RPMI8226 (cell line): ENCODE data around the gene MAGEB17.
"Not testable (repeated sequence)": the region's sequence is repeated elsewhere in the genome, so short reads cannot be mapped to it uniquely, and the experiment has no call there.

Experiments
- DNase-seq: peaks from one replicate; pipeline ENCODE4 v3.0.0-alpha.2; 2015

MAGEB17 gene

GRCh38 chrX:16160729-16161128 is 6.6 kb upstream of the MAGEB17 start:
- no peak for DNase-seq

DNA sequence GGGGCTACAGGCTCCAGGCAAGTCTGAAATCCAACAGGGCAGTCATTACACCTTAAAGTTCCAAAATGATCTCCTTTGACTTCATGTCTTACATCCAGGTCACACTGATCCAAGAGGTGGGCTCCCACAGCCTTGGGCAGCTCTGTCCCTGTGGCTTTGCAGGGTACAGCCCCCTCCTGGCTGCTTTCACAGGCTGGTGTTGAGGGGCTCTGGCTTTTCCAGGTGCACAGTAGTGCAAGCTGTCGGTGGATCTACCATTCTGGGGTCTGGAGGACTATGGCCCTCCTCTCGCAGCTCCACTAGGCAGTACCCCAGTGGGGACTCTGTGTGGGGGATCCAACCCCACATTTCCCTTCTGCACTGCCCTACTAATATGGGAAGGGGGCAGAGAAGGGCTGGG is 6.1 kb upstream of the MAGEB17 start:
- DNase-seq = not testable (repeated sequence)

GRCh38 chrX:16162391-16162790 is 4.9 kb upstream of the MAGEB17 start:
- no peak for DNase-seq

GRCh38 chrX:16164748-16165147 is 2.5 kb upstream of the MAGEB17 start:
- no peak for DNase-seq

GRCh38 chrX:16171039-16171438 is 3.8 kb downstream of the MAGEB17 start:
- DNase-seq = no peak

DNA sequence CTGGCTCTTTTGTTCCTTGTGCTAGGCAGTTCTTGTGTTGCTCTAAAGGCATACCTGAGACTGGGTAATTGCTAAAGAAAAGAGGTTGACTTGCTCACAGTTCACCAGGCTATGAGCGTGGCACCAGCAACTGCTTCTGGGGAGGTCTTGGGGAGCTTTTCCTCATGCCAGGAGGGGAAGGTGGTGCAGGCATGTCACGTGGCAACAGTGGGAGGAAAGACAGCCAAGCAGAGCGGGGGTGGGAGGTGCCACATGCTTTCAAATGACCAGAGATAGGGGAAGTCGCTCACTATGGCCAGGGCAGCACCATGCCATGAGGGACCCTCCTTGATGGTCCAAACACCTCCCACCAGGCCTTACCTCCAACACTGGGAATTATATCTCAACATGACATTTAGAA is 4.7 kb downstream of the MAGEB17 start:
- no peak for DNase-seq

GRCh38 chrX:16172391-16172790 is 5.1 kb downstream of the MAGEB17 start:
- DNase-seq = no peak

GRCh38 chrX:16175329-16176061 is 8.2 kb downstream of the MAGEB17 start:
- DNase-seq = no peak

DNA sequence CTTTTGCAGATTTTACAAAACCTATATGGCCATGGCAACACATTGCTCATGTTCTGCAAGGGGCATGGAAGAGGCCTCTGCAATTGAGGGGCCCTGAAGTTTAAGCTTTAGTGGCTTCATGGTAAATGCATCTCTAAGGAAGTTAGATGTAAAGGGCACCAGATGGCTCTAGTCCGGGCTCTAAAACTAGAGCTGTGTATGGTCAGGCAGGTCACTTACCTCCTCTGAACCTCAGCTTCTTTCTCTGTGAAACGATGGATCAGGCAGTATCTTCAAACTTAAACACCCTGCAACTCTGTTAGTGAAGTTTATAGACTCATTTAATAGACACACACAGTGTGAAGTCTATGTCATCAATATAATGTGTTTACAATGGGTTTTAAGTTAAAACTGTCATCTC is 10.0 kb downstream of the MAGEB17 start:
- DNase-seq = no peak

- not testable (repeated sequence) for DNase-seq
Measured at GRCh38 chrX:16183843-16184242, 16.6 kb downstream of the MAGEB17 start.

GRCh38 chrX:16185725-16186136 is 18.4 kb downstream of the MAGEB17 start:
- no peak for DNase-seq

DNA sequence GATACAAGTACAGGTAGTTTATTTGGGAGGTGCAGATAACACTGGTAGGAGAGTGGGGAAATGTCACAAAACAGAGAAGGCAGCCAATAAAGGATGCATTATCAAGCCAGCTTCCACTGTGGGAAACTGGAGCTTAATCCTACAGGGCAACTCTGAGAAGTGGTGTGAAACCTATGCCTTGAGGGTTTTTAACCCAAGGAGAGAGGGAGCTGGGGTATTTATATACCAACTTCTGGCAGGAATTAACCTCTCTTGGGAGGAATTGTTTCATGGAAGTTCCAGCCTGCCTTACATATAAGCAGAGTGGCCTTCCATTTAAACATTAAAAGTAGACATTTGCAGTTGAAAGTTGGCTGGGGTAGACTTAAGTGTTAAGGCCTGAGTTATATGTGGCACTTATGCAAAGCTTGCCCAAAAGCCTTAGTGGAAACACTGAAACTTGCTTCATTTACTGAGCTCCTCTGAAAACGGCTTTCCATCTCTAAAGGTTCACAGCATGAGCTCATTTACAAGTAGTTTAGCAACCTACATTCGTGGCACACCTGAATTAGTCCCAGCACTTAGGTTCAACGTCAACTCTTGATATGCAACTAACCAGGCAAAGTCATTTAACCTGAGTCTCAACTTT is 19.2 kb downstream of the MAGEB17 start:
- DNase-seq = no peak

DNA sequence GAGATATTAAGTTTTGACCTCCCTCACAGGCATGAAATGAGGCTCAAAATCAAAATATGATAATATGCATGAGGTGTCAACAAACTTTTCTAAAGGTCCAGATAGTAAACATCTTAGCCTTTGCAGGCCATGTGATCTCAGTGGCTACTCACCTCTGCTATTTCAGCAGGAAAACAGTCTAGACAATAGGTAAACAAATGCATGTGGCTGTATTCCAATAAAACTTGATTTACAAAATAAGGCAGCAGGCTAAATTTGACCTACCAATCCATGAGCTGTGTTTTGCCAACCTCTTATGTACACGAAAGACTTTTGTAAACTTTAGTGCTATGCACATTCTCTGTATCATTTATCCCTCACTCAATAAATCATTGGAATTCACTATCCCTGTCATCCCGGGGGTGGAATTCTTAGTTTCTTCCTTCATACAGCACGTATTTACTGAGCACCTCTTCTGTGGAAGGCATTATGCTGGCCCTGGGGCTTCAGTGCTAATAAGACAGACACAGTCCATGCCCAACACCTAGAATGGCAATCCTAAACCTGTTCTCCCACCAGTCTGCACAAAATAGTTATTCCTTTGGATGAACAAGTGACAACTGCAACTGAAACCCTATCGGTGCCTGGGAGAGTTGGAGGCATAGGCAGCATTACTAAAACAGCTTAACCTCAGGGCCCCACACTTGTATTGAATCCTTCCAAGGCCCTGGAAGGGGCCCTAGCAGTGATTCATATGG is 19.9 kb downstream of the MAGEB17 start:
- DNase-seq = no peak

DNA sequence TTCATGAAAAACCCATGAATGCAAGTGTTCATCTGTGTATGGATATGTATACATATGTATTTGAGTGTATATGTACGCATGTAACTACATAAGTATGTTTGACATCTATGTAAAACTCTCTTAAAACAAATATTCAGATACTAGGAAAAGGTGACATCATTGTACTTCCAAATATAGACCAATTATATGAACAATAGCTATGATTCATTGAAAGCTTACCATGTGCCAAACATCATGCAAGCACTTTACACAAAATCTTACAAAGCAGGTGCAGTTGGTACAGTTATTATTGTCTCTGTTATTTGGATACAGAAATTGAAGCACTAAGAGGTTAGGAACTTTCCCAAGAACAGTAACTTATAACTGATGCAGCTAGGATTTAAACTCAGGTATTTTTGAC is 21.4 kb downstream of the MAGEB17 start:
- DNase-seq = no peak

- no peak for DNase-seq
Measured at GRCh38 chrX:16191605-16192004, 24.3 kb downstream of the MAGEB17 start.

DNA sequence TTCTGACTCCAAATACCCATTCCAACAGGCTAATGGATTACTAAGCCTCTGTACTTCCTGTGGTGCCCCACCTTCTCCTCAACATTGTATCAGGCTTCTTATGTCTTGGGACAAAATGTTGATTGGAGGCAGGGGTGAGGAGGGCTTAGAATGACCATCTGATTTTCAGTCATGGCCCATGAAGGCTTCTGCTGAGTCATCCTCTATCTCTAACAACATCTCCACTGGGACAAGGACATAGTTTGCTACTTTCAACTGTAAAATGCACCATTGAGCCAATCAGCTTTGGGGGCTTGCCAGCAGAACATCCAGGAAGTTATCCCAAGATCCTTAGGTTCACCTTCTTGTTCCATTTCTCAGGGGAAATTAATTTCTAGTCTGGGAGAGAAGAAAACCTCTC is 29.5 kb downstream of the MAGEB17 start:
- DNase-seq = no peak

DNA sequence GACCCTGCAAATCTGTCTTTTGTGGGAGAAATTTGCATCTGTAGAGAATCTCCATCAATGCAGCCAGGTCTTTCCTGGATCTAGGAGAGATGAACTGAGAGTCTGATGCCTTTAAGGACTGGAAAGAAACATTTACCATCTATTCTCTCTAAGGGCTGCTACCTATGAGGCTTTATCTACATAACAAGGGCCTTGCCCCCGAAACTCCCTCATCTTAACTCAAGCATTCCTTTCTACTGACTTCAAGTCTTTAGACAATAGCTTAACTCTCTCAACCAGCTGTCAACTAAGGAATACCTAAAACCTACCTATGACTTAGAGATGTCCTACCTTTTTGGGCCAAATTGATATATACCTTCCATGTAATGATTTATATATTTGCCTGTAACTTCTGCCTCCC is 32.1 kb downstream of the MAGEB17 start:
- DNase-seq = no peak

DNA sequence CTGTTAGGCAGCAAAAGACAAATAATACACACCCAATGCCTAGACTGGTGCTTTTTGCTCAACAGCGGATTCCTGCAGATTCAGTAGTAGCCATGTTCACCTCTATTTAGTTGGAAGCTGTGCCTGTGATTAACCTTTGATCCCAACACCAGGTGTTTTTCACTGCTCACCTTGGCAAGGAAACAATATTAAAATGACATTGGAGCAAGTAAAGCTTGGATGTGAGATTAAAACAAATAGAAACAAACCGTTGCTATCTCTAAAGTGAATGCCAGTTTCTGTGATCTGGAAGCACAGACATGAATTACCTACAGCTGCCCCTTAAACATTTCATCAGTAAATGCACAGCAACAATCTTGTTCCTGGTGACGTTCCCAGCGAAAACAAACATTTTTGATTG is 35.7 kb downstream of the MAGEB17 start:
- DNase-seq = no peak

GRCh38 chrX:16204538-16204937 is 37.3 kb downstream of the MAGEB17 start:
- no peak for DNase-seq

- no peak for DNase-seq
Measured at GRCh38 chrX:16205840-16206239, 38.6 kb downstream of the MAGEB17 start.

- DNase-seq = no peak
Measured at GRCh38 chrX:16207634-16208033, 40.4 kb downstream of the MAGEB17 start.

DNA sequence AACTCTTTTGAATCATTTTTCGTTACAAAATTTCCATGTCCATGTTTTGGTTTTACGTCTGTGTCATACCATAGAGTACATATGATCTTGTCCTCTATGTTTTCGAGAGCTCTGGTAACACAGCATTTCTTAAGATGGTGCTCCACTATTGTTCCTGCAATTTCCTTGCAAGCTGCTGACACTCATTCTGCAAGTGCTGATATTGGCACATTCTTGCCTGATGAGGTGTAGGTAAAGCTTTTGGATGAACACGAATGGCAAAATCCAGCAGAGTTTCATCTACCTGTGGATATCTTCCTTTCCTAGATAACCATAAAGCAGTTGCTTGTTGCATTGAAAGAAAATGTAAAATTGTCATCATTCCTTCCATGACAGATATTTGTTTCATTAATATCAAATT is 41.3 kb downstream of the MAGEB17 start:
- DNase-seq = no peak

GRCh38 chrX:16210061-16210460 is 42.8 kb downstream of the MAGEB17 start:
- DNase-seq = no peak

- DNase-seq = no peak
Measured at GRCh38 chrX:16212024-16212423, 44.7 kb downstream of the MAGEB17 start.
